ENCODE measurements around the gene KAZN.

KAZN gene

DNA sequence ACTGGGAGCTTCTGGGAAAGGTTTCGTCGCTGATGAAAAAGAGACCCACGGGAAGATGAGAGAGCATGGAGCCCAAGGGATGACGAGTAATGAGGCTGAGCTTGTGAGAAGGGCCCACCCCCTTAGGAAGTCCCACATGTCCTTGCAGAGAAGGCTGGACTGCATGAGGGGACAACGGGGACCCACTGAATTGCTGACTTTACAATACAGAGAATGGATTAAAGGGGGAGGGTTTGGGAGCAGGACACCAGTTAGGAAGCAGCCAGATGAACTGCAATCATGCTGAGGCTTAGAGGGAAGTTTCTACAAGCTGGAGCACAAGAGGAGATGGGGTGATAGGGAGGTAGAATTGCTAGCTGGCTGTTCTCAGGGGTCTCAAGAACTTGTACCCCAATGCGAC is 549.5 kb downstream of the KAZN start:
- DNase-seq (ENCODE audit: low read depth) = no peak

- no peak for DNase-seq (ENCODE audit: low read depth)
Measured at GRCh38 chr1:15148475-15148874, 550.0 kb downstream of the KAZN start.

DNA sequence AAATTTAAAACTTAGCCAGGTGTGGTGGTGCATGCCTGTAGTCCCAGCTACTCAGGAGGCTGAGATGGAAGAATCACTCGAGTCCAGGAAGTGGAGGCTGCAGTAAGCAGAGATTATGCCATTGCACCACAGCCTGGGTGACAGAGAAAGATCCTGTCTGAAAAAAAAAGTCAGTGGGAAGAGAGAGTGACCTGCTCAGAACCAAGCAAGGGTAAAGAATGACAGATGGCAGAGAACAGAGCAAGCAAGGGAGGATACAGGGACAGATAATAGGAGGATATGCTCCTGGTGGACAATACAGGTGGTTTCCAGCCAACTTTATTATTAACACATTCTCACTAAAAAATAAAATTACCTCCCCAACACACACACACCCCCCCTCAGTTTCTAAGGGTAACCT is 550.5 kb downstream of the KAZN start:
- DNase-seq (ENCODE audit: low read depth) = no peak

- DNase-seq (ENCODE audit: low read depth) = no peak
Measured at GRCh38 chr1:15150376-15150775, 551.9 kb downstream of the KAZN start.

- DNase-seq (ENCODE audit: low read depth) = no peak
Measured at GRCh38 chr1:15151377-15151806, 552.9 kb downstream of the KAZN start.

GRCh38 chr1:15151871-15152270 is 553.4 kb downstream of the KAZN start:
- no peak for DNase-seq (ENCODE audit: low read depth)

DNA sequence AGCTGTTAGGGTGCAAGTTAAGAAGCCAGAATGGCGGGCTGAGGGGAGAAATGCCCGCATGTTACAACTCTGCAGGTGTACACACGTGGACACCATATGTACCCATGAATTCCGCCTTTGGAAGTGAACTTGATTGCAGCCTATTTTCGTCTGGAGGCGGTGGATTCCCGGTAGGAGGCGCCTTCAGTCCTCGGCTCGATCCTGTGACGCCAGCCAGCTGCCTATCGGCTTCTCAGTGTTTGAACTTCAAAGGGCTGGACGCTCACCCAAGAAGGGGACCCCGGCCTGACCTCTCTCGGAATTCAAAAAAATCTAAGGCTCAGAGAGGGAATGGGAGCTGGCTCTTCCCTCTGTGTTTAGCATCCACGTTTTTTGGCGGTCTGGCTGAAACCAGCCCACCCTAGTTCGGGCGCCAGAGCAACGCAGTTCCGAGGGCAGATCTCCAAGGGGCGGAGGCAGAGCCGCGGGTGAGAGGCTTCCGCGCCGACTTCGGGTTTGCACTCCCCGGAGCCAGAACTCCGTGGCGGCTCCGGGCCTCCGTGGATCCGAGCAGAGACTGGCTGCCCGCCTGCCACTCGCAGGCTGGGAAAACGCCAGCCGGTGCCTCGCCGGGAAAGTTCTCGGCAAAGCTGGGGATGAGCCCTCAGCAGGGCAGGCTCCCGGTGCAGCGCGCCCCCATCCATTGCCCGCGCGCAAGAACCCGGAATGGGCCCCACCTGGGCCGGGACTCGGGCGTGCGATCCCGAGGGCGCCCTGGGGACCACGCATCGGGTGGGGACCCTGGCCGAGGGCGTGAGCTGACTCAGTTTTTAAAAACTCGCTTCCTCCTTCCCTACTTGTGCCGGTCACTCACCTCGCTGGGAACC is 554.1 kb downstream of the KAZN start:
- DNase-seq (ENCODE audit: low read depth) = no peak

- DNase-seq (ENCODE audit: low read depth) = no peak
Measured at GRCh38 chr1:15153184-15153841, 554.8 kb downstream of the KAZN start, which contains the start of gene TMEM51. TSS of gene TMEM51 (plus strand) at chr1:15153747. CDS start at chr1:15215088, 61,341 bp downstream.

DNA sequence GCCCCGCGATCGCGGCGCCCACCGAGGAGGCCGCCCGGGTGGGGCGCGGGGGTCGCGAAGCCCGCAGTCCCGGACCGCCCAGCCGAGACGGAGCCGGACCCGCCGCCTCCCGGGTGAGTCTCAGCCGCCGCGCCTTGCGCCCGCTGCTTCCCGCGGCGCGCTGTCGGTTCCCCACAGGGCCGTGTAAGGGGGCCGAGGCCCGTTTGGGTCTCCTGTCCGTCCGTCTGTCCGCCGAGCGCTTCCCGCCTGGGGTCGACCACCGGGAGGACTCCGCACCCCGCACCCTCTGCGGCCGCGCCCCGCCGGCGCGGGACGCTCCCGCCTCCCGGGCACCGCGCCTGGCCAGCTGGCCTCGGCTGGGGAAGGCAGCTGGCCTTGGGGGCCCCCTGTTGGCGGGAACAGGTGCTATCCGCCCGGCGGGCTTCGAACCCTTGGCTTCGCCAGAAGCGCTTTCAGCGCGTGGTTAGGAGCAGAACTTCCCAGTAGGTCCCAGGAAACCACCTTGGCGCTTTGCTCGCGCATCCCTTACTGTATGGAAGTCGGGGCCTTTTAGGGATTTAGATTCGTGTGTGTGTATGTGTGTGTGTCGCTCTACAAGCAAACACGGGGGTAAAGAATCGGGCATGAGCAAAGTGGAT is 555.5 kb downstream of the KAZN start:
- no peak for DNase-seq (ENCODE audit: low read depth)

DNA sequence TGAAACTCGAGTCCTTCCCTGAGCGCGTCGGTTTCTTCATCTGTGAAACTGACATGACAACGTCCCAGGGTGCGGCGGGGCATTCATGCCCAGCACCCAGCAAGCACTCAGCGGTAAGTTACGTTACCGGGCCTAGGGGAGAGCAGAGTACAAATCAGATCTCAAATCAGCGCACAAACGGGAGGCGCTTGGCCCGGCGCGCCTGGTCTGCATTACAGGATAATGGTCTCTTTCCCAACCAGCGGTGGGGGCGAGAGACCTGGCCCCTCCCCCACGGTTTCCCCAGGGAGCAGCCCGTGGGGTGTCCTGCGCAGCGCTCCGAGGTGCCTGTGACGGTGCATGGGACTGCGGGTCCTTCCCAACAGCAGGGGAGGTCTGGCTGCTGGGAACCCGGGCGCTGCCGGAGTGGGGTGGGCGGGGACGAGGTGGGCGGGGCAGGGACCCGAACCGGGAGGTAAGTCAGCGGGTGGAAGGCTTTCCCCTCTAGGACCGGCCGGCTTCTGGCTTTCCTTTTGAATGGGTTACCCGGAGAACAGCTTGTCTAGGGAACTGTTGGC is 556.1 kb downstream of the KAZN start:
- no peak for DNase-seq (ENCODE audit: low read depth)

DNA sequence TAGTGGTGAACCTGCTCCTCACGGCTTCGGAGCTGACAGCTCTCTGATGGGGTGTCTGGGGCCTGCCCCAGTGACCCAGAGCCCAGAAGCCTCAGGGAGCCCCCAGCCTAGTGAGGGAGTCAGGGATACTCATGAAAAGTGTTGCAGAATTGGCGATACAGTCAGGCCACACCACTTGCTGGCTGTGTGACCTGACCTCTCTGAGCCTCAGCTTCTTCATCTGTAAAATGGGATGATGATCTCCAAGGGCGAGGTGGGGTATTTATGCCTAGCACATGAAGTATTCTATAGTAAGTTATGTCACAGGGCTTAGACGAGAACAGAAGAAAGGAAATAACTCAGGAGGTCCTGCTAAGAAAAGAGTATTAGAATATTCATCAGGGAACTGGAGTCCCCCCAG is 556.7 kb downstream of the KAZN start:
- DNase-seq (ENCODE audit: low read depth) = no peak

DNA sequence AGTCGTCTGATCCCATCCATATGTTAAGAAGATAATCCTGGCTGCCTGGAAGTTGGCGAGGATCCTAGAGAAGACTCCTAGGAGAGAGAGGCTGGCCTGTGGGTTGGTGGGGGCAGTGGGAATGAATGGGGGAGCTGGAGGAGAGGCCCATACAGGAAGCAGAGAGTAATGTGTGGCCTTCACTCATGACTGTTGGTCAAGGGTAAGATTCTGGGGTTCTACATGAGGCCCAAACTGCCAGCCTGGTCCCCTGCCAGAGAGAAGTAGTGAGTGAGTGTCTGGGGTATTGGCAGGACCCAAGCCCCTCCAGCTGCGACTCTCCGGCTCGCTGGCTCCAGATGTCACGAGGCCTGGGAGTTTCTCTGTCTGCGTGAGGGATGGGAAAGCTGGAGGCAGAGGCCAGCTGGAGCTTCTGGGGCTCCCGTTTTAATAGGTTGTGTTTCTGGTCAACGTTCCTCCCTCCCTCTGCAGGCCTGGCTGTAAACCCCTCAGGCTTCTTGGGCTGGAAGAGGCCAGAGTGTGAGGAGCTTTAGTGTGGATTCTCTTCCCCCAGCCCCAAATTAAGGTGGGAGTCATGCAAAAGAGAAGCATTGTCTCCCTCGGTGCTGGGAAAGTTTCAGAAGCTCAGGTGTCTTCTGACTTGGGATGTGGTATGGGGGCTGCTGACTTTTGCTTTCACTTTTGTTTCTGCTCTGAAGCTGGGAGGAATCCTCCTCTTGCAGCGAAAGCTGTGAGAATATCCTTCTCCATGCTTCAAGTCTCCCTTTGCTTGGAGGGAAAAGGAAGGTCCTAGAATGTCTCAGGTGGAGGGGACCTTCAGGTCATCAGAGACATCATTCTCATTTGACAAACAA is 557.6 kb downstream of the KAZN start:
- no peak for DNase-seq (ENCODE audit: low read depth)

DNA sequence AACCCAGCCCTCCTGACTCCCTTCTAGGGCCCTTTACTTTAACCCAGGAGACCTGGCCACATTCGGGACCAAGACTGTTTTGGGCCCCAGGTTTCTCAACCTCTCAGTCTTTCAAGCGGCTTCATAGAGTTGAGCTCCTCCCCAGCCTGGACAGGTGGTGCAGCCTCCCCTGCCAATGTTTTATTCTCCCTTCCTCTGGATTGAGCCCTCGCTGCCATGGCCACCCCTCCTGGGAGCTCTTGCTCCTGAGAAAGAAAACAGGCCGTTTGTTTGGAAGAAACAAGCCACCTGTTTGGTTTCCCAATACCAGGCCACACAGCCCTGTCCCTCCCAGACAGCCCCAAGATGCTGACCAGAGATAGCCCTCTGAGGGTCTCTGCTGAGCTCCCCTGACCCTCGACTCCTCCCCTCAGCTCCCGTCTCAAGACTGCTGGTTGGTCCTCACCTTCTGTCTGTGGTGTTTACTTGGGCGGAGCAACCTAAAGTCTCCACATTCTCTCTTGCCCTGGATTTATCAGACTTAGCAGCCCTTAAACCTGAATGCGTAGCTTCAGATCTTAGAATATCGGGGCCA is 558.4 kb downstream of the KAZN start:
- DNase-seq (ENCODE audit: low read depth) = no peak

DNA sequence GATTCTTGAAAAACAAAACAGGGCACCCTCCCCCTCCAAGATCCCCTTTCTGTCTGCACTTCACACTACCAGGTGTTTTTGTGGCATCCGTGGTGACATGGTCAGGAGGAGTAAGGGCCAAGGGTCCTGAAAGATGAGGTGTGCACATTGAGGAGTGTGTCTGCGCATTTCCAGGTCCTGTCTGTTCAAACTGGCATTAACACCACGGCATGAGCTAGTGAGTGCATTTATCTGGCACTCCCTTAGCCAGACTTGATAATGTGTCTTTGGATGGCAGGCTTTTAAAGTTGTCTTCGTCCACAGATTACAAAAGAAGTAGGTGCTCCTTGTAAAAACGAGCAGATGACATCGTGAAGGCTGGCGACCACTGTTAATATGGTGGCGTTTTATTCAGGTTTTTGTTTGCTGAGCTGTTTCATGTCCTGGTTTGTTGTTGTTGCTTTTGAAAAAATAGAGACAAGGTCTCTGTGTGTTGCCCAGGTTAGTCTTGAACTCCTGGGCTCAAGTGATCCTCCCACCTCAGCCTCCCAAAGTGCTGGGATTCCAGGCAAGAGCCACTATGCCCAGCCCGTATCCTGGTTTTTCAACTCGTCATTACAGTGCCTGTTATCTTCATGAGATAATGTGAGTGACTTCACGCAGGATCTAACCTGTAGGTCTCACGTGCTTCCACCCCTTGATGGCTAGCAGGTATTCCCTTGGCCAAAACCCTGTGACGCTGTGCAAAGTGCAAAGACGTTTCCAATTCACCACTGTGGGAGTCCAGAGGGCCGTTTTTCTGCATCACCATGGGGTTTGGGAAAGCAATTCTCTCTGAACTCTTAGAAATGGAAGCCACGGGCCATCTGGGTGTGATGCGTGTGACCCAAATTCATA is 559.3 kb downstream of the KAZN start:
- DNase-seq (ENCODE audit: low read depth) = no peak

DNA sequence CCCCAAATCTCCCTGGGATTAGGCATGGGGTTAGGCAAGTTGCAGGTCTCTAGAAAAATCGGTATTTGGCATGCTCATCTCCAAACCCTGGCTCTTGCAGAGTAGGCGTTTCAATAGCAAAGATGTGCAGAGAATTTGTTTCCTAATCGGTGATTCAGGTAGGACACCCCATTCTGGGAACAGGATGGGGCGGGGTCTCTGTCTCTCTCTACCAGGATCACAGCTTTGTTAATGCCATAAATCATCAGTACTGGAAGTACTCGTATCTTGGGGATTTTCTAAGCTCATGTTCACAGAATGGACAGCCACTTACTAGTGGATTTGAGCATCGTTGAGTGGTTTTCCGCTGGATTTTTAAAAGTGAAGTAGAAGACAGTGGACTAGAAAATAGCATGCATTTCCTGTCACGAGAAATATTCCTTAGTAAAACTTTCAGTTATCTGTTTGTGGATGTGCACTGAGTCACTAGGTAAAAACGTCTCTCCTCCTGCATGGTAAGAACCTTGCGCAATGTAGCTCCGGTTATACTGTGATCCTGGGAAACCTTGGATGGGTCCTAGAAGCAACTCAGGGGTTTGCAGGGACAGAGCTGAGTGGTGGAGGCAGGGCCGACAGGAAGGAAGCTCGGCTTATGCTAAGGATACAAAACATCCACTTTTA is 560.2 kb downstream of the KAZN start:
- DNase-seq (ENCODE audit: low read depth) = no peak

DNA sequence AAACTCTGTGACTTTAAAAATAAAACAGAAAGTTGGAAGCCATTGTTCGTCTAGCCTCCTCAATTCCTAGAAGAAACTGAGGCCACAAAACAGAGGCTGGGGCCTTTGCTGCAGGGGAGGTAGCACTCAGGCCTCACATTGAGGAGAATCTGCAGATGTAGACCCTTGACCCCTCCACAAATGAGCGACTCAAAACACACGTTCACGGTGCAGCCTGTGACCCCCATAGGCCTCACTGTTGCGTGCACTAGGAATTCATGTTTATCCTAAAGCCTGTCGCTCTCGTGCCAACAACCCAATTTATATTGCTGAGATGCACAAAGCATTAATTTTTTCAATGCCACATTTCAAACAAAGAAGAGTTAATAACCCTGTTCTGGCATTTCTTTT is 560.7 kb downstream of the KAZN start:
- DNase-seq (ENCODE audit: low read depth) = no peak

GRCh38 chr1:15160626-15161025 is 562.1 kb downstream of the KAZN start:
- DNase-seq (ENCODE audit: low read depth) = no peak

DNA sequence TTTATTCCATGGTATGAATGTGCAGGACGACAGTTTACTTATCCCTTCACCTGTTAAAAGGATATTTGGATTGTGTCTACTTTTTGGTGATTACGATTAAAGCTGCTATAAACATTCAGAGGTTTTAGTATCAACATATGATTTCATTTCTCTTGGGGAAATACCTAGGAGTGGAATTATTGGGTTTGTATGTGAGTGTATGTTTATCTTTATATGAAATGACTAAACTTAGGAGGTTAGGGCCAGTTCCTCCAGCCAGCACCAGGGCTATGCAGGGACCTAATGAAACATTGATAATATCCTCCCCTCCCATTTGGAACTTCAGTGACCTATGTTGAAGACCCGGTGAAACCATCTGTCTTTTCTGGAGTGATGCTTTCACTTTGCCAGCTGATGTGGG is 568.9 kb downstream of the KAZN start:
- no peak for DNase-seq (ENCODE audit: low read depth)

All from stimulated activated CD8-positive, alpha-beta memory T cell treated with anti-CD3 and anti-CD28 coated beads, Interleukin-12 subunit alpha, Interleukin-12 subunit beta, amount 100 ng/mL, for 4 hours (primary cell).